ENCODE measurements around the gene TAAR6.
"Not testable (repeated sequence)": the region's sequence is repeated elsewhere in the genome, so short reads cannot be mapped to it uniquely, and the experiment has no call there.

The TAAR6 gene, protein sequence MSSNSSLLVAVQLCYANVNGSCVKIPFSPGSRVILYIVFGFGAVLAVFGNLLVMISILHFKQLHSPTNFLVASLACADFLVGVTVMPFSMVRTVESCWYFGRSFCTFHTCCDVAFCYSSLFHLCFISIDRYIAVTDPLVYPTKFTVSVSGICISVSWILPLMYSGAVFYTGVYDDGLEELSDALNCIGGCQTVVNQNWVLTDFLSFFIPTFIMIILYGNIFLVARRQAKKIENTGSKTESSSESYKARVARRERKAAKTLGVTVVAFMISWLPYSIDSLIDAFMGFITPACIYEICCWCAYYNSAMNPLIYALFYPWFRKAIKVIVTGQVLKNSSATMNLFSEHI
- total RNA-seq = 0 reads per million in 2 donors

- no peak for DNase-seq
Measured at GRCh38 chr6:132570221-132570777, at the start of gene TAAR6. Gene TAAR6, plus strand, starts transcription at chr6:132570322. Its CDS starts 0 bp downstream, at chr6:132570322.

DNA sequence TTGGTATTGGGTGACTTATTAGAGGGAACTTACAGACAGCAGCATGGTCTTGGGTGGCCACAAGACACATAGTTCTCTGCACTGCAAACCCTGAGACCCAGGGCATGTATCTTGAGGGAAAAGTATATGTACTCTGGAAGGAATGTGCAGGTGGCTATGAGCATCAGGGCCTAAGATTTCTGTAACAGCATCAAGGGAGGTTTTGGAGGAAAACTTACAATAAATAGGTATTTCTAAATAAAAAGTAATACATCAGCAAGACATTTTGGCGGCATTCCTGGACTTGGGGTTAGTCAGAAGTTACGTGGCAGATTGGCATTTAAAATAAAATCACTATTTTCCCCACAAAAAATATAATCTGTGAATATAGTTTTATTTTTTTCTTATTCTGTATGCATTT is 49.2 kb upstream of the TAAR6 start:
- DNase-seq = no peak

GRCh38 chr6:132524646-132525045 is 45.5 kb upstream of the TAAR6 start:
- DNase-seq = no peak

- no peak for DNase-seq
Measured at GRCh38 chr6:132525866-132526265, 44.3 kb upstream of the TAAR6 start.

- DNase-seq = no peak
Measured at GRCh38 chr6:132526461-132526860, 43.7 kb upstream of the TAAR6 start.

DNA sequence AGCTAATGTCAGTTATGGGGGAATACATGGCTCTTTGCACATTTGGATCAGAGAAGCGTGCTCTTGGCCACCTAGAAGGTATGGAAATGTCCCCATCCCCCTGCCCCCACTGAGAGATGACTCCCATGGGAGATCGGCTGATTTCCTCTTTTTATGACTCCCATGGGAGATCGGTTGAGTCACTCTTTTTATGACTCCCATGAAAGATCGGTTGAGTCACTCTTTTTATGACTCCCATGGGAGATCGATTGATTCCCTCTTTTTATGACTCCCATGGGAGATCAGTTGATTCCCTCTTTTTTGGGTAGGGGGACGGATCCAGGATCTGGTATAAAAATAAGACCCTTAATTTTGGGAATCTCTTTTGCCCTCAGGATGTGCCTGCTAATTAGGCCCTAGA is 42.3 kb upstream of the TAAR6 start:
- DNase-seq = no peak

DNA sequence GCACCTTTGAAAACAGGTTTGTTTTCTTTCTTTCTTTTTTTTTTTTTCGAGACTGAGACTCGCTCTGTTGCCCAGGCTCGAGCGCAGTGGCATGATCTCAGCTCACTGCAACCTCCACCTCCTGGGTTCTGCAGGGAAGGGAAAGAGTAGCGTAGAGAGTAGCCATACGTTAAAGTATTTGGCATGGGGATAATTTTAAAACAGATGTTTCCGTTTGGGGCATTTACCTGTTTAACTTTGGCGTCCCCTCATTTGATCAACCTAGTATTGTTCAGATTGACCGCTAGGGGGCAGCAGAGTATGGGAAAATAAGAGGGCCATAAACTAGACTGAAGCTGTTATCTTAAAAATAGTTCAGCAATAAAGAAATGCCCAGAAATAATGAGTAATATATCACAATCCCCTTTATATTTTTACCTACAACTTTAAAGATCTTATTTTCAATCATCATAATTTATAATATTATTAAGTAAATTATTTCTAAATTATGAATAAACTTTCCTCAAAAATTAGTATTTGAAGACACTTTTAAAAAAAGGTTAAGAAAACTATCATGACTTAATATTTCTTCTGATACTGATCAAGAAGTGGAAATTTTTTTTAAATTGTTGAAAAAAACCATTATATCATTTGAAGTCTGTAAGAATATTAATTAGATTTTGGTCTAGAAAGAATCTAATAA is 39.7 kb upstream of the TAAR6 start:
- peak; percentile 9 to 68 (median 31) for DNase-seq

- not testable (repeated sequence) for DNase-seq
Measured at GRCh38 chr6:132534546-132534945, 35.6 kb upstream of the TAAR6 start.

- no peak for DNase-seq
Measured at GRCh38 chr6:132537145-132537544, 33.0 kb upstream of the TAAR6 start.

GRCh38 chr6:132537977-132538376 is 32.1 kb upstream of the TAAR6 start, which contains the start of gene TAAR9:
Gene TAAR9, plus strand, starts transcription at chr6:132538277. Its CDS starts 13 bp downstream, at chr6:132538290.
- DNase-seq = no peak

DNA sequence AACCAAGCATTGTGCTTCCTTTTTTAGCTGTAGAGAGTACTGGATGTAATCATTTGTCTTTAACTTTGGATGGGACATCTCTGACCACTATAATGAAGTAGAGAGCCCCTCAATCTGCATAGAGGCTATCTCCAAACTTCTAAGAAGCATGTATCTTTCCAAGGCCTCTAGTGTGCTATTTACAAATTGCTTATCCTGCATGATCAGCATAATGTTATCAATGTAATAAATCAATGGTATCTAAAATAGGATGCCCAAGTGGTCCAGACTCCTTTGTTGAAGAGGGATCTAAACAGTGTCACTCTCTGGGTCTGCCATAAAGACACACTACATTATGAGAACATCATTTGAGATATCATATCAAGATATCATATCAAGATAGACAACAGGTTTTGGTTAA is 25.3 kb upstream of the TAAR6 start:
- DNase-seq = no peak

DNA sequence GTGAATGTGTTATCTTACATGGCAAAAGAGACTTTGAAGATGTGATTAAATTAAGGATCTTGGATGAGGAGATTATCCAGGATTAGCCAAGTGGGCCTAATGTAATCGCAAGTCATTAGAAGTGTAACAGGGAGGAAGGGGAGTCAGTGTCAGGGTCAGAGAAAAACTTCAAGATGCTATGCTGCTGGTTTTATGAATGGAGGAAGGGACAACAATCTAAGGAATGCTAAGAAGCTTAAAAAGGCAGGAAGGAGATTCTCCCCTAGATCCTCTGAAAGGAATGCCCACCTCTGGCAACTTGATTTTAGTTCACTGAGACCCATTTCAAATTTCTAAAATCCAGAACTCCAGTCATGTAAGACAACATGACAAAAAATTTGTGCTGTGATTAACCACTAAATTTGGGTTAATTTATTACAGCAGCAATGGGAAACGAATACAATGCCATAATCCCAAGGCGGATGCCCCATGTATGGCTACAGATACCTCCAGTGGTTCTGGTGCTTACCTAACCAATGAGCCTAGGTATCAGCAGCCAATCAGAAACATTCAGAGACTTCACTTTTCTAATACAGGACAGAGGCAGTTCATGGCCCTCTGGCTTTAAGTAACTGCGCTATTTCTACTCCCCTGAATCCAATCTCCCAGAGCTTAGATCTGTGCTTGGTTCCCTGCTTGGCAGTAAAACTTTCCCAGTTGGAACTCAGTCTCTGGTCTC is 21.2 kb upstream of the TAAR6 start:
- no peak for DNase-seq

DNA sequence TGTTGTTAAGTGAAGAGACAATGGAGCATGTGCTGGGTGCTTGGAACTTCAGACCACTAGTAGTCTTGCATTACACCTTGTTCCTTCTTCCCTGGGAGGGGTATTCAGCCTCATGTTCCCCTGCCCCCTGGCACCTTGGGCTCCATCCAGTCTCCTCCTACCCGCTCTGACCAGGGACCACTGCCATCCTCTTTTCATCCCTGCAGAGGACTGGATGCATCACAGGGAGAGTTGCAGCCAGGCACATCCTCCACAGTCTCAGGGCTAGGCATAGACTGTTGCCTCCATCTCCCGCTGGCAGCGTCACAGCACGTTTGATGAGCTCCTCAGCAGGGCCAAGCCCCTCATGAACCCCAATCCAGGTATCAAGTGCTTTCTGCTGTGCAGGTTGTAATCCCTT is 18.9 kb upstream of the TAAR6 start:
- no peak for DNase-seq

GRCh38 chr6:132552372-132552771 is 17.8 kb upstream of the TAAR6 start, which contains the start of gene TAAR8:
Gene TAAR8, plus strand, starts transcription at chr6:132552672. Its CDS starts 21 bp downstream, at chr6:132552693.
- no peak for DNase-seq

DNA sequence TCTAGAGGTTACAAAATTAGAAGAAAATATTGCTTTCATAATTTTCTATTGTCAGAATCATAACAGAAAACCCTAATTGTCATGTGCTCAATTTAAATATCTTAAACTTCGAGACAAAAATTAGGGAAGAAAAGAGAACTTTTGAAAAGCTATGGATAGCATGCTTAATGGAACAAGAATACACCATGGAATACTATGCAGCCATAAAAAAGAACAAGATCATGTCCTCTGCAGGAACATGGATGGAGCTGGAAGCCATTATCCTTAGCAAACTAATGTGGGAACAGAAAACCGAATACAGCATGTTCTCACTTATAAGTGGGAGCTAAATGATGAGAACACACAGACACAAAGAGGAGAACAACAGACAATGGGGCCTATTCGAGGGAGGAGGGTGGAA is 10.0 kb upstream of the TAAR6 start:
- not testable (repeated sequence) for DNase-seq

DNA sequence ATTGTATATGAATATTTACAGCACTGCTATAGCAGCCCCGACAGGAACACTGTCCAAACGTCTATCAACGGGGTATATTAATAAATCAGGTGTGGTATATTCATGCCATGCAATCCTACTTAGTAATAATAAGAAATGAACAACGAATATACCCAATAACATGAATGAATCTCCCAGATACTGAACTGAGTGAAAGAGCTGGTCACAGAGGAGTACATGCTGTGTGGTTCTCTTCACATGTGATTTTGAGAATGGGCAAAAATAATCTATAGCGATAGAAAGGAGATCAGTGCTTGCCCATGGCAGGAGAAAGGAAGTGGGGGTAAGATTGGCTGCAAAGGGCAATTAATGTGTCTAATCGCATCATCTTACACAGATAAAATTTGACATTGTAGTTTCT is 3.7 kb upstream of the TAAR6 start:
- no peak for DNase-seq

DNA sequence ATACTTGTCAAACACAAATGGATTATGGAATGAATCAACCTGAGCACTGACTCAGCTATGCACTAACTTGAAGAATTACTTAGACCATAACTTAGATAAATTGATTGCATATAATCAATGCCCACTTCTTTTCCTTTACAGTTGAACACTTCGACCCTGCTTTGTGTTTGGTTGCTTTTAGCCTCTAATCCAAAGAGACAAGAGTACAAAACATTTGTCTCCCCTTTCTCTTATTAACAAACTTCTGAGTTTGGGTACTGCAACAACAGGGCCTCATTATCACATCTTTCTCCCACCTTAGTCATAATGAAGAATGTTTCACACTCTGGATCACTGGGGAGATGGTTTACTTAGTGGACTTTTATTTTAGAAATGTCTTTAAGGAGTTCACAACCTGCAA is 2.6 kb upstream of the TAAR6 start:
- DNase-seq = no peak

DNA sequence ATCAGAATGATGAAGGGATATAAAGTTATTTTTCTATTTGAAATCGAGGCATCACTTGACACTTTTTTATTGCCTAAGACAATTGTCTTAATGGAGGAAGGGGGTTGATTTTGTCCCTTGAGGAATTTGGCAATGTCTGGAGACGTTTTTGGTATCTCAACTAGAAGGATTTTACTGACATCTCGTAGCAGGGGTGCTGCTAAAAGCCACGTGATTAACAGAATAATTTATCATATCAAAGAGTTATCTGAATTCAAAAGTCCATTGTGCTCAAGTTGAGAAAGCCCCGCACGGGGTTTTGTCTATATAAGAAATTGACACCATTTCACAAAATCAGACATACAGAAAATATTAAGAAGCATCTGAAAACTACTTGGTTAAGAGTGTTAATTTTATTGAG is 1.5 kb upstream of the TAAR6 start:
- DNase-seq = no peak

- DNase-seq = no peak
Measured at GRCh38 chr6:132569170-132569569, 952 bp upstream of the TAAR6 start.

DNA sequence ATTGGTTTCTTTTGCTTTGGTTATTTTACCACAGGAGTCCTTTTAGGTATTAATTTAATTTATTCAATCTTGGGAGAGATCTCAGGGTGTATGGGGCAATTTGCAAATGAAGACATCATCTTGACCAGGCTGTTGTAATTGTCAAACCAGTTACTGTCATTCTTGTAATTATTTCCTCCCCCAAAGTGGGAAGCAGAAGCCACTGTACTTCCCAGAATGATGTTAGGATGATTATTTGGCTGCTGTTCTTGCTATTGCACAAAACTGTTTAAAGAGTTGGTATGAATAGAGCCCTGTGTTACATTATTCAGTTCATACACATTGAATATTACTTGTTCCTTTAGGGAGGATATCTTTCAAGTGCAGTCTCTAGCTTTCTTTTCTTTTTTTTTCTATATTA is 1.7 kb downstream of the TAAR6 start:
- DNase-seq = no peak

DNA sequence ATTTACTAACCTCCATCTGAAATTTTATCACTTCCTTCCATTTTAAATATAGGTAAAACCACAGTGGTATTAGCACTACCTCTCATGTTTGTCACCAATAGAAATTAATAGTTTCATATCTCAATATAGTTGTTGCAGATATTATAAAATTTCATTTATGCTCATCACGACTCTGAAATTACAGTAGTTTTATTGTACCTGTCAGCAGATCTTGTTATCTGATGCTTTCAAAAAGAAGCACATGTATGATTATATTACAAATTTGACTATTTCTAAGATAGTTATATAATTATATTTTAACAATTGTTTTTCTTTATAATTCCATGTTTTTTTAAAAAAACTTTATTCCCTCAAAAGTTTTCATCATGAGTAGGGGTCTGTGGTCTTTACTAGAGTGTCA is 14.6 kb downstream of the TAAR6 start:
- no peak for DNase-seq

DNA sequence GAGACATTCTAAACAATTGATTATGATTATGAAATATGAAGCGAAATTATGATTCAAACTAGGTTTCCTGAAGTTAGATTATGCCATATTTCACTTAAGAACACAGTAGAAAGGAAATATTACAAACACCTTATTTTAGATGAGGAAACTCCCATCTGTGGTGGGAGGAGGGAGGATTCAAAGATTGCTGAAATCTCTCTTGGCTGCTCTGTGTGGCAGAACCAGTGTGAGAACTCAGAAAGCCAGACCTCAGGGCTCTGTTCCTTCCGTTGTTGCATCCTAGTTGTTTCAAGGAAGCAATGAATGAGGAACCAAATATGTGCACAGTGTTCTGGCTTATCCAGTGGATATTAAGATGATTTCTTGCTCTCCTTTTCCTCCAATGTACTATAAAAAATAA is 17.3 kb downstream of the TAAR6 start:
- no peak for DNase-seq

- no peak for DNase-seq
Measured at GRCh38 chr6:132589454-132589853, 19.3 kb downstream of the TAAR6 start, which contains the start of gene TAAR5. Gene TAAR5, minus strand, starts transcription at chr6:132589741. Its CDS starts 55 bp downstream, at chr6:132589686.

All from T-helper 2 cell (primary cell).